GM12875 (cell line): ENCODE measurements around the gene CNOT9.

Source experiments
- H3K4me3 ChIP-seq: one replicate; pipeline ENCODE4 v1.5.1; 2011; ENCODE audit warnings: low read depth, low read length, control low read depth
- TF ChIP-seq, protein P1 (sequence below): IDR thresholded peaks from 2 replicates; pipeline ENCODE4 v1.5.1; 2011; ENCODE audit warnings: low read depth, mild to moderate bottlenecking, control low read depth, inconsistent platforms, low read length, moderate library complexity, borderline replicate concordance; ENCODE audit not compliant: insufficient read depth

CNOT9 gene

DNA sequence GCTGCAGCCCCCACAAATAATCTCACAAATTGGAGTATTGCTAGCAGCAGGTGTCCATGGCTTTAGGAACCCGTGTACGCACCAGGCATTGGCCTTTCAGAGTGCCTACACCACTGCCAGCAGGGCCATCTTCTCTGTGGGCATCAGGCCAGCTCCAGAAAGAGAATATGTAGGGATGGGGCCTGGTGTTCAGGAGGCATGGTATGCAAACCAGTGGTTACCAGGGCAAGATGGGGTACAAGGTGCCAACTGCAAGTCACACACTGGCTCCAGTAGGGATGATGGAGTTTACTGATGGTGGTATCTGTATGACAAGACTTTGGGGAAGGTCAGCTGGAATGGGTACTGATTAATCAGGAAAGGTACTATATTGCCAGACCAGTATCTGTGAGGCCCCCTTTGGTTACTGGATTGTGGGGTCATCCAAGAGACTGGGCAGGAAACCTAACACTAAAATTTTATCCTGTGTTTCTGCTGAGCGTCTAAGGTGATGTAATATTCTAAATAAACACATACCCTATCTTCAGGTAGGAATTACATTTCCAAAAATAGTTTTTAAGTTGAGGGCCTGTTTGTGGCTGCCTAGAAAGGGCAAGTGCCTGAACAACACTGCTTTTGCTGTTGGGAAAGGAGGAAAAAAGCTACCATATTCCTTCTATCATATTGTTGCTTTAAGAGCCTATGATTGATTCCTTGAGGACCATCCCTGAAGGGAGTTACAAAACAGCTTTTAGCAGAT is 9.0 kb downstream of the CNOT9 start:
- H3K4me3 ChIP-seq, result no peak overlapping the region
- TF ChIP-seq, protein P1, sequence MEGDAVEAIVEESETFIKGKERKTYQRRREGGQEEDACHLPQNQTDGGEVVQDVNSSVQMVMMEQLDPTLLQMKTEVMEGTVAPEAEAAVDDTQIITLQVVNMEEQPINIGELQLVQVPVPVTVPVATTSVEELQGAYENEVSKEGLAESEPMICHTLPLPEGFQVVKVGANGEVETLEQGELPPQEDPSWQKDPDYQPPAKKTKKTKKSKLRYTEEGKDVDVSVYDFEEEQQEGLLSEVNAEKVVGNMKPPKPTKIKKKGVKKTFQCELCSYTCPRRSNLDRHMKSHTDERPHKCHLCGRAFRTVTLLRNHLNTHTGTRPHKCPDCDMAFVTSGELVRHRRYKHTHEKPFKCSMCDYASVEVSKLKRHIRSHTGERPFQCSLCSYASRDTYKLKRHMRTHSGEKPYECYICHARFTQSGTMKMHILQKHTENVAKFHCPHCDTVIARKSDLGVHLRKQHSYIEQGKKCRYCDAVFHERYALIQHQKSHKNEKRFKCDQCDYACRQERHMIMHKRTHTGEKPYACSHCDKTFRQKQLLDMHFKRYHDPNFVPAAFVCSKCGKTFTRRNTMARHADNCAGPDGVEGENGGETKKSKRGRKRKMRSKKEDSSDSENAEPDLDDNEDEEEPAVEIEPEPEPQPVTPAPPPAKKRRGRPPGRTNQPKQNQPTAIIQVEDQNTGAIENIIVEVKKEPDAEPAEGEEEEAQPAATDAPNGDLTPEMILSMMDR, result no peak

DNA sequence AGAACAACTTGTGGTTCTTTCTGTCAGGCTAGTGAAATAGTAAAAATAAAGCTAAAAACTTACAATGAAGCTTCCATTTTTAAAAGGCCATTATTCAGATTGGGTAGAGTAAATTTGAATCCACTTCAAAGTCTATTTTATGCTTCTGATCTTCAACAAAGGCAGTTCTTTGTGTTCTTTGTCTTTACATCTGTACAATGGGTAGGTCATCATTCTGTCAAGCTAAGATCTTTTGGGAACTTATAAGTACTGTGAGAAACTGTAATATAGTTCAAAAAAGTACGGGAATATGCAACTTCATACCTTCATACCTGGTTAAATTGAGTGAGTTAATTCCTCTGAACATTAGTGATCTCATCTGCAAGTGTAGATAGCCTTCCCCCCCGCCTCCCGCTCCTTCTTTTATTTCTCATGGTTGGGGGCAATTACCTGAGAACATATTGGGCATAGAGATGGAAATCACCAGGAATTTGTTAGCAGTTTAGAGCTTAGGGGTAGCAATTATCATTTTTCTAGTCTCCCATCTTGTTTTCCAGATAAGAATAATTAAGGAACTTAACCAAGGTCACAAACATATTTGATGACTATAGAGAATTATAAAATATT is 9.7 kb downstream of the CNOT9 start:
- H3K4me3 ChIP-seq, result no peak overlapping the region

DNA sequence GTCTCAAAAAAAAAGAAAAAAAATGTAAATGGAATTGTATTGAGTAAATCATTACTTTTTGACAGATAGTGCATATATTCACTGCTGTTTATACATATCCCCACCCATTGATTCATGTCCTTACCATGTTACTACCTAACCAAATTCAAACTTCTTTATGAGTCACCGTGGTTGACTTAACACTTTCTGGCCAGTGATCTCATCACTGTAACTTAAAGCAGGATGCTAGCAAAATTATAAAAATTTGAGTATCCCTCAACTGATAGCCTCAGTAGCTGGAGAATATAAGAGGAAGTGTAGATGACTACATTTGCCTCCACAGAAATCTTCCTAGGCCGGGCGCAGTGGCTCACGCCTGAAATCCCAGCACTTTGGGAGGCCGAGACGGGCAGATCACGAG is 13.4 kb downstream of the CNOT9 start:
- no peak overlapping the region for H3K4me3 ChIP-seq
- TF ChIP-seq, protein P1, result no peak

More for the DNA sequence above, 9.7 kb downstream of the CNOT9 start:
- TF ChIP-seq, protein P1, result no peak

- TF ChIP-seq, protein P1, result no peak; the same call in 1 of the 2 replicates
- no peak overlapping the region for H3K4me3 ChIP-seq
Measured at GRCh38 chr2:218583983-218584850, 15.6 kb downstream of the CNOT9 start.

DNA sequence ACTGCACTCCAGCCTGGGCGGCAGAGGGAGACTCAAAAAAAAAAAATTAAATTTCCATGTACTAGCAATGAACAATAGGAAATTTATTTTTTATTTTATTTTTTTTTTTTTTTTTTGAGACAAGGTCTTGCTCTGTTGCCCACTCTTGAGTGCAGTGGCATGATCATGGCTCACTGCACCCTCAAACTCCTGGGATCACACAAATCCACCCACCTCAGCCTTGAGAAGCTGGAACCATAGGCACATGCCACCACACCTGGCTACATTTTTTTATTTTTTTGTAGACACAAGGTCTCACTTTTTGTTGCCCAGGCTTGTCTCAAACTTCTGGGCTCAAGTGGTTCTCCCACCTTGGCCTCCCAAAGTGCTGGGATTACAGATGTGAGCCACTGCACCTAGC is 16.9 kb downstream of the CNOT9 start:
- TF ChIP-seq, protein P1, result no peak
- H3K4me3 ChIP-seq, result no peak overlapping the region

GRCh38 chr2:218605432-218605831 is 36.8 kb downstream of the CNOT9 start:
- H3K4me3 ChIP-seq, result no peak overlapping the region
- TF ChIP-seq, protein P1, result no peak
